IPS DF 6.9 (cell line): ENCODE measurements around the gene MMAB.
A peak's percentile ranks its signal among the peaks of the same experiment; 100 is the strongest.

Experiments used
- DNase-seq: peaks from one replicate; pipeline ENCODE4 v3.0.0-alpha.2; 2013; ENCODE audit warnings: low read depth, low spot score
- H3K27ac ChIP-seq: one replicate; pipeline ENCODE4 v1.5.1; 2013; ENCODE audit warnings: low read length, control low read depth
- H3K27me3 ChIP-seq: 2 replicates; pipeline ENCODE4 v1.6.1; 2013; ENCODE audit warnings: mild to moderate bottlenecking, low read length; ENCODE audit not compliant: control insufficient read depth, insufficient read depth
- H3K36me3 ChIP-seq: 2 replicates; pipeline ENCODE4 v1.6.1; 2013; ENCODE audit warnings: low read length; ENCODE audit not compliant: control insufficient read depth, insufficient read depth
- H3K4me1 ChIP-seq: 2 replicates; pipeline ENCODE4 v1.6.1; 2013; ENCODE audit warnings: low read length; ENCODE audit not compliant: control insufficient read depth, insufficient read depth
- H3K4me3 ChIP-seq: 2 replicates; pipeline ENCODE4 v1.5.1; 2013; ENCODE audit warnings: mild to moderate bottlenecking, low read length
- H3K9me3 ChIP-seq: 2 replicates; pipeline ENCODE4 v1.6.1; 2013; ENCODE audit warnings: low read length, inconsistent platforms; ENCODE audit not compliant: control insufficient read depth, insufficient read depth
- WGBS: extraction: QIAGEN DNeasy Blood & Tissue Kit; methylation state at CpG from one replicate; pipeline ENCODE4 v1.1.7; 2013; ENCODE audit warnings: mixed read lengths, missing lambda C conversion rate; ENCODE audit not compliant: insufficient read length, insufficient coverage; 5-methylcytosine and 5-hydroxymethylcytosine counted together

The MMAB gene

GRCh38 chr12:109518820-109519665 is 54.3 kb downstream of the MMAB start:
- no CpG with 5 or more reads among the region's 11 CpGs for WGBS
- Histone ChIP-seq H3K4me1 (no peaks in the 10 kb centered on the region), H3K27ac (no peak overlapping the region), H3K27me3 (no peaks in the 10 kb centered on the region), H3K4me3 (no peak overlapping the region), H3K9me3 (no peaks in the 10 kb centered on the region), H3K36me3 (peaks cover 7% of the 10 kb centered on the region; the same call in 1 of the 2 replicates)
- DNase-seq = peak; percentile 50

- Histone ChIP-seq H3K4me3 (no peak overlapping the region), H3K9me3 (no peaks in the 10 kb centered on the region), H3K4me1 (no peaks in the 10 kb centered on the region), H3K27ac (no peak overlapping the region), H3K36me3 (peaks cover 7% of the 10 kb centered on the region; the same call in 1 of the 2 replicates), H3K27me3 (no peaks in the 10 kb centered on the region)
- DNase-seq = no peak
- WGBS = no CpG with 5 or more reads among the region's 6 CpGs
Observed at GRCh38 chr12:109517619-109518018, 55.7 kb downstream of the MMAB start.

GRCh38 chr12:109513977-109514376 is 59.3 kb downstream of the MMAB start:
- no peak overlapping the region for H3K4me3 ChIP-seq
- DNase-seq = no peak
- peaks cover 12% of the 10 kb centered on the region for H3K36me3 ChIP-seq
- H3K9me3 ChIP-seq = no peaks in the 10 kb centered on the region
- no peak overlapping the region for H3K27ac ChIP-seq
- H3K27me3 ChIP-seq = no peaks in the 10 kb centered on the region
- no peaks in the 10 kb centered on the region for H3K4me1 ChIP-seq
- no CpG with 5 or more reads among the region's 4 CpGs for WGBS

- no peaks in the 10 kb centered on the region for H3K4me1 ChIP-seq
- H3K9me3 ChIP-seq = no peaks in the 10 kb centered on the region
- DNase-seq = no peak
- H3K4me3 ChIP-seq = no peak overlapping the region
- no peaks in the 10 kb centered on the region for H3K27me3 ChIP-seq
- WGBS = no CpG with 5 or more reads among the region's 8 CpGs
- H3K36me3 ChIP-seq = peaks cover 12% of the 10 kb centered on the region
- H3K27ac ChIP-seq = no peak overlapping the region
Observed at GRCh38 chr12:109513051-109513450, 60.3 kb downstream of the MMAB start.

- no CpG with 5 or more reads among the region's 1 CpG for WGBS
- Histone ChIP-seq H3K36me3 (peaks cover 12% of the 10 kb centered on the region), H3K4me3 (no peak overlapping the region)
Observed at GRCh38 chr12:109512608-109513007, 60.7 kb downstream of the MMAB start.

GRCh38 chr12:109510196-109510595 is 63.1 kb downstream of the MMAB start:
- no peaks in the 10 kb centered on the region for H3K9me3 ChIP-seq
- no peak overlapping the region for H3K4me3 ChIP-seq
- no peak for DNase-seq
- peaks cover 12% of the 10 kb centered on the region for H3K36me3 ChIP-seq
- H3K4me1 ChIP-seq = no peaks in the 10 kb centered on the region
- no peak overlapping the region for H3K27ac ChIP-seq
- WGBS = no CpG with 5 or more reads among the region's 15 CpGs
- no peaks in the 10 kb centered on the region for H3K27me3 ChIP-seq

More at GRCh38 chr12:109512608-109513007, 60.7 kb downstream of the MMAB start:
- Histone ChIP-seq H3K4me1 (no peaks in the 10 kb centered on the region), H3K27ac (no peak overlapping the region), H3K27me3 (no peaks in the 10 kb centered on the region), H3K9me3 (no peaks in the 10 kb centered on the region)
- no peak for DNase-seq

GRCh38 chr12:109504068-109504467 is 69.2 kb downstream of the MMAB start:
- Histone ChIP-seq H3K4me1 (no peaks in the 10 kb centered on the region), H3K4me3 (no peak overlapping the region), H3K27ac (no peak overlapping the region), H3K27me3 (no peaks in the 10 kb centered on the region), H3K9me3 (no peaks in the 10 kb centered on the region), H3K36me3 (0 out of 2 replicates have a peak, but pooled peaks cover 5% of the 10 kb centered on the region)
- WGBS = no CpG with 5 or more reads among the region's 1 CpG
- DNase-seq = no peak
